Measurements from ENCODE around the gene KLF9.
"Not testable (repeated sequence)": the region's sequence is repeated elsewhere in the genome, so short reads cannot be mapped to it uniquely, and the experiment has no call there.

The KLF9 gene

DNA sequence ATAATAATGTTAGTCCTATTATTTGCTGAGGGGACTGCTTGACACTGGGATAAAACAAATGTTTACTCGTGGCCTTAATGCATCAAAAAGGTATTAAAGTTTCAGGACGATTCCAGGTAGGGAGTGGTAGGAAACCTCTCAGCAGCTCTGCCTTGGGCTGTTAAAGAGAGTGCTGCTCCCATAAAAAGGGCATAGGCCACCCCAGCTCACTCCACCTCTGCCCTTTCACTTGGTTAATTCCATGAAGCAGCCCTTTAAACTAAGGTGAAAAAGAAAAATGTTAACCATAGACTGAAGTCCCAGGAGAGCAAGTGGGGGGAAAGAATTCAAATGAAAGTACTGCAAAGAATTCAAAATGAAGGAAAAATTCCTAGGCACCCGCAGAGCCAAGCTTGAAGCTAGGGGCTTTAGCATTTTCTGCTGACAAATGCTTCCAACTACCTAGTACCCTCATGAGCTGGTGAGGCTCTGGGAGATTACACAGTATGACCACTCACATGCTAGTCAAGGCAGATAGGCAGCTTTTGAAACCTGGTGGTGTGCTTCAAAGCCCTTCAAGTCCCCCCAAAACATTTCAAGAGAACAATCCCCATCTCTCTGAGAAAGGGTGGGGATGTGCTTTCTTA lies 8.5 kb downstream of the KLF9 start:
- no peak for DNase-seq (ENCODE audit: low read depth in 2 of 2)

DNA sequence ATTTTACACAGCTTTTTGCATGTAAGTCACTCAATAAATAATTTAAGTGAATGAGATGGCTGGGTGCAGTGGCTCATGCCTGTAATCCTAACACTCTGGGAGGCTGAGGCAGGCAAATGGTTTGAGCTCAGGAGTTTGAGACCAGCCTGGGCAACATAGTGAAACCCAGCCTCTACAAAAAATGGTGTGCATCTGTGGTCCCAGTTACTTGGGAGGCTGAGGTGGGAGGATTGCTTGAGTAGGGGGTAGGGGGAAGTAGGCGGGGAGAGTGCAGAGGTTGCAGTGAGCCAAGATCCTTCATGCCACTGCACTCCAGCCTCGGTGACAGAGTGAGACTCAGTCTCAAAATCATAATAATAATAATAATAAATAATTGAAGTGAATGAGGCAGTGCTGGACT lies 10.2 kb downstream of the KLF9 start:
- no peak for DNase-seq (ENCODE audit: low read depth in 2 of 2)

DNA sequence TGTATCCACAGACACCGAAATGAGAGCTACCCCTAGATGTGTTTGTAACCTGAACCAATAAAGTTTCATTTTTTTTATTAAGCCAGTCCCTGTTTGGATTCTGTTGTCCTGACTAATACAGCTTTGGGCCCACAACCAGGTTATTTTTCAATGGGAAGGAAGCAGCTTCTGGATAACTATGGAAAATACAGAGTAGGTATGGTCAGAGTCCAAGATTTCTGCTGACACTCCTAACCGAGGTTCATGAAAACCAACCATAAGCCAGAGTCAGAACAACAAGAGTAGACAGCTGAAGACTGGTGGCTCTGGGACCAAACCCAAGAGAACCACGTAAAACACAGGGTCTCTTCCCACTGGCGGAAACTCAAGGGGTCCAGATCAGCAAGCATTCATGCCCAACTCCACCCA lies 10.8 kb downstream of the KLF9 start:
- no peak for DNase-seq (ENCODE audit: low read depth in 2 of 2)

DNA sequence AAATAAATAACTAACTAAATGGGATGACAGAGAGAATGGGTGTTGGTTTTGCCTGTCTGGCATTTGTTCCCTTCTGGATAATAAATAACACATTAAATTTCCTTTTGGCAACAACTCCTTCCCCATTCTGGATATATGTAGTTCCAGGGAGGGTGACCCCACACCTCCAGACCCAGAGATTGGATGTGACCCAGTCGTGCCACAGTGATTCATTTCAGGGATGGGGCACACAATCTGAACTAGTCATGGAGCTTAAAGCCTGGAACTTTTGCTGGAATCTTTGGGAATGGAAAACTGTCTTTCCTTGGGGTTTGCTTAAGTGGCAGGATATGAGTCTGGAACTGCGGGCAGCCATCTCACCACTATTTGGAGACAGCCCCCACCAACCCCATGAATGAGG lies 11.3 kb downstream of the KLF9 start:
- no peak for DNase-seq (ENCODE audit: low read depth in 2 of 2)

DNA sequence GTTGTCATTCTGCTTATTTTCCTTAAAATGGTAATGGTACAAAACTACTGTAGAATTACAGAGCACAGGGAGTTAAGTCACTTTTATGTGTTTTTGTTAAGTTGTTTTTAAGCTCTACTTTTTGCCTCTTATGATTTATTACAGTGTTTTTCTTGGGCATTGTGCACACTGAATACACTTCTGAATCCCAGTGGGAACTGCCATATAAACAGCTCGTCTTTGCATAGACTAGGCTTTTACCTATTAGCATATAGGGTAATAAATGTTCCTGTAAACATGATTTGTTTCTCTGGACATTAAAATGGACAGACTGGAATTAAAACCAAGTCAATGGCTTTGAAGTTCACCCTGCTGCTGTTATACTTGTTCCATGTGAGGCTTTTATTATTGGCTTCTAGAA lies 12.2 kb downstream of the KLF9 start:
- DNase-seq (ENCODE audit: low read depth in 2 of 2): no peak

DNA sequence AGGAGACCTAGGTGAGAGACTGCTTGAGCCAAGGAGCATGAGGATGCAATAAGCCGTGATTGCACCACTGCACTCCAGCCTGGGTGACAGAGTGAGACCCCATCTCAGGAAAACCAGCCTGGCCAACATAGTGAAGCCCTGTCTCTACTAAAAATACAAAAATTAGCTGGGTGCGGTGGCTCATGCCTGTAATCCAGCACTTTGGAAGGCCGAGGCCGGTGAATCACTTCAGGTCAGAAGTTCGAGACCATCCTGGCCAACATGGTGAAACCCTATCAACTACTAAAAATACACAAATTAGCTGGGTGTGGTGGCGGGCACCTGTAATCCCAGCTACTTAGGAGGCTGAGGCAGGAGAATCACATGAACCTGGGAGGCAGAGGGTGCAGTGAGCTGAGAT lies 13.2 kb downstream of the KLF9 start:
- not testable (repeated sequence) for DNase-seq (ENCODE audit: low read depth in 2 of 2)

DNA sequence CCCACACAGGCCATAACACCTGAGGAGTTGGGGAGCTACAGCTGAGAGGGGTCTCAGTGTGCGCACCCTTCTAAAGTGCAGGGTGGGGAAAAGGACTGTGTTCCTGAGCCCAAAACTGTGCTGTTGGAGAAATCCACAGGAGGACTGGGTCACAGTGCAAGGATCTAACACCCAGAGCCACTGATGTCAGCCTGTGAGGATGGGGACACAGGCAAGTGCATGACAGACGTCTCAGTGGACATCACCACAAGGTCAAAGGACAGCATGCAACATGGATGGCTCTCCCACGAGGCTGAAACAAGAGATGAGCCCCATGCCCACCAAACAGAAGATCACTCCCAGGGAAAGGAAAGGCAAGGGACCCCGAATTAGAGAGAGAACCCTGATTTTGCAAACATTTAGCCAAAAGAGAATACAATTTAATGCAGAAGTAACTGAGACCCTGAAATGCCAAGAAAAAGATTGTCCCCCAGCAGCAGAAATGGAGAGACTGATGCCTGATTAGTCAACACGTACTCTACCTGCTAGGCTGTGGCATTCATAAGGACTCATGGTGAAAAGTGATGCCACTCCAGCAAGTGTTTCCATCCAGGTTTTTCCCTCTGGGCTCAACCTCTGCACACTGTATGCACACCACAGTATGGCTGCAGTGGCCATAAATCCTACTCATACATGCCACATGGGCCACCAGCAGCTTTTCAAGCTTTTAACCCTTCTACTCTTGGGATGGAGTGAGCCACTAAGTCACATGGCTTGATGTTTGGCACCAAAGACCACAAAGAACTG lies 14.2 kb downstream of the KLF9 start:
- DNase-seq (ENCODE audit: low read depth in 2 of 2): no peak

DNA sequence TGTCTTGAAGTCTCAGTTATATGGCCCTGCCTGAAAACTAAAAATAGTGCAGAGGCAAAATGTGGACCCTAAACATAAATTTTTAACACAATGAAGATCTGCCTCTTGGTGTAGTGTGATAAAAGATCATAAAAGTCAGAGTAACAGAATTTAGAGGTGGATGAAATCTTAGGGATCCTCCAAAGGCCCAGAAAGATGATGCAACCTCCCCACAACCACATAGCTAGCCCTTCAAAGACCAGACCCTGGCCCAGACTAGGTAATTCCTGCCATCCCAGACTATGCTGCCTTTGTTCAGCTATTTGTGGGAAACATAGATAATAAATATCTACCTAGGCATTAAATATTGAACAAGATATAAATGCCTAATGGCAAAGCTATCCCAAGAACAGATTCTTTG lies 15.3 kb downstream of the KLF9 start:
- DNase-seq (ENCODE audit: low read depth in 2 of 2): no peak

DNA sequence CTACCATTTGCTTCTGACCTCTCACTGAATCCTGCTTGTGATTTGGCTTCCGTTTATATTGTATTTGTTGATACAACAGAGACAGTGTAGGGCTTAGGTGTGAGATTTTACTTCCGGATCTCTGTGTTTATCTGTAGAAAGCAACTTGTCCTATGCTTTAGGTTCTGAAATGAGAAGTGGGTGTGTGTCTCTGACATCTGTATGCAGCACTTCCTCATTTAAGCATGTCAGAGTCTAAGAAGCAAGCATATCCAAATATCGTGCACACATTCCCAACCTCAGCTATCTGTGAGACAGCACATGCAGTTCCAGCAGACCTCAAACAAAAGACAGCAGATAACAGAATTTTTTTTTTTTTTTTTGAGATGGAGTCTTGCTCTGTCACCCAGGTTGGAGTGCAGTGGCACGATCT lies 16.3 kb downstream of the KLF9 start:
- DNase-seq (ENCODE audit: low read depth in 2 of 2): no peak

DNA sequence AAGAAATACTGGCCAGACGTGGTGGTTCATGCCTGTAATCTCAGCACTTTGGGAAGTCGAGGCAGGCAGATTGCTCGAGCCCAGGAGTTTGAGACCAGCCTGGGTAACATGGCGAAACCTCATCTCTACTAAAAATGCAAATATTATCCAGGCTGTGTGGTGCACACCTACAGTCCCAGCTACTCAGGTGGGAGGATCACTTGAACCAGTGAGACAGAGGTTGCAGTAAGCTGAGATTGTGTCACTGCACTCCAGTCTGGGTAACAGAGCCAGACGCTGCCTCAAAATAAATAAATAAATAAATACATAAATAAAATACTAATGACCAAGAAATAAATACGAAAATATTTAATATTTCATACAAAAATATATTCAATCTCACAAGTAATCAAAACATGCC lies 18.8 kb downstream of the KLF9 start:
- DNase-seq (ENCODE audit: low read depth in 2 of 2): no peak

DNA sequence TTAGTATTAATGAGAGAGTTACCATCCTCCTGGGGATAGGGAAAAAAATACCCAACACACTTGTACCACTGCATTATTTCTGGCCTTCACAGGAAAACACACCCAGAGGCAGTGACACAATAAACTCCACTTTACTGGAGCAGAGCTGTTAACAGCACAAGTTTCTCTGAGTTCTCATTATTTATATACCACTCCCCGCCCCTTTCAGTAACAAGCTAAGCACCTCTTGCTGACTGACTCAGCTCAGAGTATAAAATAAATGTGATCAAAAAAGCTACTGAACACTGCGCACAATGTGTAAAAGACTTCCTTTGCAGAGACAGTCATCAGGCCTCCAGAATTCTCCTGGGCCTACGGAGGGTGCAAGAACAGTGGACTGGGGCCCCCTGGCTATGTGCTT lies 21.6 kb downstream of the KLF9 start:
- DNase-seq (ENCODE audit: low read depth in 2 of 2): no peak

DNA sequence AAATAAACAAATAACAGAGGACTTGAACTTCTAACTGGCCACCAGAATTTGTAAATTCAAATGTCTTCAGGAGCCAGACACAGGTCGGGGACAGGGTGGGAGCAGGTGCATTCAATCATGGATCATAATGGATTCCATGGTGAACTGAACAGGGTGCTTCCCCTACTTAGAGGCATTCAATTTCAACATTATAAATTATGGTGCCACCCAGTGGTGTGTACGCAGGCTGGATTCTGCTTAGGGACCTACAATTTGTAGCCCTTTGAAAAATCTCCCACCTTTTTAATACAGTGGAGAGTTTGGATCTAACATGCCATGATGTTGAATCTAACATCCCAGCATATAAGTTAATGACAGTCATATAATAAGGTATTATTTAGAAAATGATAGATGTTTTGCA lies 22.3 kb downstream of the KLF9 start:
- DNase-seq (ENCODE audit: low read depth in 2 of 2): no peak

DNA sequence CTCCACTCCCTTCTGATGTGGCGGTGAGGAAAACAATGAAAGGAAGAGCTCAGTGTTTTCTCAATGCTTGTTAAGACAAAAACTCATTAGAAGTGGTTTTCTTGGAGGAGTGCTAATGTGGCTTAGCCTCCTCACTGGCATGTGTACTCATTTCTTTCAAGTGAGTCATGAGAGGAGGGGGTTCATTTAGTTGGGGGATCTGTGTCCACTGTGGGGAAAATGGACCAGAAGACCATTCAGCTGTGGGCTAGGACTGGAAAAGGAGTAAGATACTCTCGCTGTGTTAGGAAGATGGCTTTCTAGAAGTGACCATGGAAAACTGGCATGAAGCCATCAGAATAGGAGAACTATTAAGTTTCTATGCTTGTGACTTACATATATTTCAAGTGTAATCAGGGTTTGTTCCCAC lies 23.5 kb downstream of the KLF9 start:
- DNase-seq (ENCODE audit: low read depth in 2 of 2): no peak

DNA sequence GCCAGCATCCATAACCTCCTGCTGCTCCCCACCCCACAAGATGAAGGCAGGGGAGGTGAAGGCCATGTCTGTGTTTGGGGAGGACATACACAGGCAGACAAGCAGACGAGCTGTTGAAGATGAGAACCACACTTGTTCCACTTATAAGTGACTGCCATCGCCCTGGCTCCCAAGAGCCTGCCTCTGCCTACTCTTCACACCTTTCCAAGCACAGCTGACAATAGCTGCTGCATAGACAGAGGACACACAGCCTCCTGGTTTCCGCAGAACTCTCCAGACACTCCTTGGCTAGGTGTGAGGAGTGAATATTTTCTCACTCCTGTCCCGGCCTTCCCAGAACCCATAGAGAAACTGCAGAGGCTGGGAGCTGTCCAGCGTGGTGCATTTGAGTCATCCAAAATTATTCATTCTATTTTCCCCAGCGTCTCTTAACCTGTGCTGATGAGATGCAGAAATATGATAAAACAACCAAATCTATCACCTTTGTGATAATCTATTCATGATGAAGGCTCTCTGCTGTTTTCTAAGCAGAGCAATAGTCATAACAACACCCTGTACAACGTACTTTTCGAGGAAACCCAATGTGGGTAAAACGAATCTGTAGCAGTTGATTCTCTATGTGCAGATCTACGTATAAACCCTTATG lies 24.7 kb downstream of the KLF9 start:
- no peak for DNase-seq (ENCODE audit: low read depth in 2 of 2)

DNA sequence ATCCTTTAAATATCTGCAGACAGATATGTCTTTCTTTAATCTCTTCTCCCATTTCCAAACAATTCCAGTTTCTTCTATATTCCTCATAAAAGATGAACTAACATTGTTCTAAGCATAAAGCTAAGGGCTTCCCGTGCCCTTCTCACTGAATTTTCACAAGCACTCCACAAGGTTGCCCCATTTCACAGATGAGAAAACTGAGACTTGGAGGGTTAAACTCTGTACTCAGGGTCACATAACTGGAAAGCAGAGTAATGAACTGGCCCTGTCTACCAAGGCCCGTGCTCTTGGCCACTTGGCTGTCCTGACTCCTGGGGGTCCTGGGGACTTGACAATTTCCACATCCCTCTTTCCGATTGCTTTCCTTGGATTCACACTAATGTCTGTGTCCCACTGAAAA lies 25.3 kb downstream of the KLF9 start:
- DNase-seq (ENCODE audit: low read depth in 2 of 2): no peak

DNA sequence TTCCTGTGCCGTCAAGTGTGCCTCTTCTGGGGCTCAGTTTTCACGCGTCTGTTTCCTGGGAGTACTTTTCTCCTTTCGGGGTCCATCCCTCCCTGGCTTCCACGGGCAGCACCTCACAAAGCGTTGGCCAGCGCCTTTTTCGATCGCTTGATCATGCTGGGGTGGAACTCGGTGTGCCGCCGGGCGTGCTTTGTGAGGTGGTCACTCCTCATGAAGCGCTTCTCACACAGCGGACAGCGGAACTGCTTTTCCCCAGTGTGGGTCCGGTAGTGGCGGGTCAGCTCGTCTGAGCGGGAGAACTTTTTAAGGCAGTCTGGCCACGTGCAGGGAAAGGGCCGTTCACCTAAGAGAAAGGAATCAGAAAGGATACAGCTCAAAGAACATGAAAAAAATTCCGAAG lies 26.8 kb downstream of the KLF9 start:
- no peak for DNase-seq (ENCODE audit: low read depth in 2 of 2)

DNA sequence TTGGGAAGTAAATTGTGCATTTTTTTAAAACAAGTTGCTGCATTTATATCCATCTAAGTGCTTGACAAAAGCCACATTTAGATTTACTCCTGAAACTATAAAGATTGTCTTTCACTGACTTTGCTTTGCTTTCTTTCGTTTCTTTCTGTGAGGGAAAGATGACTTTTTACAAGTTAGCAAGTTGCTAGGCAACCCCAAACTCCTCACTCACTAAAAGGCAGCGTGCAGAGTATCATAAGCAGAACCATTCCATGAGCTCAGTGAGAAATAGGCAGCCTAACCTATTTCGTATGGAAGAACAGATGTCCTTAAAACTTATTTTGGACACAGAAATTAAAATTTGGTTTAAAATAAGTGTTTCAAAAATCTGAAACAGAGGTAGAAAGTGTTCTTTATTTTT lies 29.0 kb downstream of the KLF9 start:
- no peak for DNase-seq (ENCODE audit: low read depth in 2 of 2)

DNA sequence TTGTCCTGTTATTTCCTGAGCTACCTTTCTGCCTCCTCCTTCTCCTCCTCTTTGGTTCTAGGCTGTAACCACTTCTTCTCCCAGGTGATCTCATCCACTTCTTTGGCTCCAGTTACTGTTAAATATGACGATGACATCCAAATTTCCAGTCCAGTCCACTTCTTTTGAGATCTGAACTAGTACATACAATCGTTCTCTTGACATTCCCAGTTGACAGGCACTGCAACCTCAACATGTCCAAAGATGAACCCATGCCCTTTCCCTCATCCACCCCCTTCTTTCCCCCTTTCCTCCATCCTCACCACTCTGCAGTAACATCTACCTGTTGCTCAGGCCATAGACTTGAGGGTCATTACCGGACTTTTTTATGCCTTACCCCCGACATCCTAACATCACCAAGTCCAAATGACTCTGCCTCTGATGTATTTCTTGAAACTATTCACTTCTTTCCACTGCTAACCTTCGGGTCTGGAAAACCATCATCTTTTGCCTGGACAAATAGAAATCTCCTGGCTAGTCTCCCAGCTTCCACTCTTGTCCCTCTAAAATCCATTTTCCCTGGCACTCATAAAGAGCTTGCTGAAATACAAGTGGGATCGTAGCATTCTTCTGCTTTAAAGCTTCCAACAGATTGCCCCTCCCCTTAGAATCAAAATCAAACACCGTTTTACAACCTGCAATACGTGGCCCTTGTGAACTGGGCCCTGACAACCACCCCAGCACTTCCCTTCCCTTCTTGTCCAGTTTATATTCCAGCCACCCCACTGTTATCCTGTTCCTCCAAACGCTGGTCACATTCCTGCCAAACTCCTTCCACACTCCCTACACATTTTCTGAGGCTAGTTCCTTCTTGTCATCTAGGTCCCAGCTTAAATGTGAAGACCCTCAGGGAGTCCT lies 31.5 kb downstream of the KLF9 start:
- DNase-seq (ENCODE audit: low read depth in 2 of 2): no peak

DNA sequence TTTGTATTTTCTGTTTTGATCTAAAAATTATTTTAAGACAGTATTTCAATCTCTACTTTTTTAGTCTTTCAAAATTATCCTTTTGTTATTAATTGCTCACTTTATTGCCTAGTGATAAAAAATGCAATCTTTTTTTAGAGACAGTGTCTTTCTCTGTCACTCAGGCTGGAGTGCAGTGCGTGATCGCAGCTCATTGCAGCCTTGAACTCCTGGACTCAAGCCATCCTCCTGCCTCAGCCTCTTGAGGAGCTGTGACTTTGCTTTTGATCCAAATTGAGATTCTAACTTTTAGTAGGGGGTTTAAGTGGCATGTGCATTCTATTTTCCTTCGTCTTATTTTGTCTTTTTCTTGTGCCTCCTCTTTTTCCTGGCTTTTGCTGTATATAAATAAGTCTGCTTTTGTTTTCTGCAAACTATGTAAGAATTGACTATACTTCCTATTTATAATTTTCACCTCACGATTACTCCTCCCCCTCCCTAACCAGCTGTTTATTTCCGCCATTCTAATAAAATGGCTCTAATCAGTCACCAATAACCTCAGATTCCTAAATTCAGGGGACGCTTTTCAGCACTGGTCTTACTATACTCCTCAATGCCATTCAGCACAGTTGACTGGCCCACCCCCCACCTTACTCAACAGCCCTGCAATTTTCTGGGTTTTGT lies 32.3 kb downstream of the KLF9 start:
- DNase-seq (ENCODE audit: low read depth in 2 of 2): no peak

DNA sequence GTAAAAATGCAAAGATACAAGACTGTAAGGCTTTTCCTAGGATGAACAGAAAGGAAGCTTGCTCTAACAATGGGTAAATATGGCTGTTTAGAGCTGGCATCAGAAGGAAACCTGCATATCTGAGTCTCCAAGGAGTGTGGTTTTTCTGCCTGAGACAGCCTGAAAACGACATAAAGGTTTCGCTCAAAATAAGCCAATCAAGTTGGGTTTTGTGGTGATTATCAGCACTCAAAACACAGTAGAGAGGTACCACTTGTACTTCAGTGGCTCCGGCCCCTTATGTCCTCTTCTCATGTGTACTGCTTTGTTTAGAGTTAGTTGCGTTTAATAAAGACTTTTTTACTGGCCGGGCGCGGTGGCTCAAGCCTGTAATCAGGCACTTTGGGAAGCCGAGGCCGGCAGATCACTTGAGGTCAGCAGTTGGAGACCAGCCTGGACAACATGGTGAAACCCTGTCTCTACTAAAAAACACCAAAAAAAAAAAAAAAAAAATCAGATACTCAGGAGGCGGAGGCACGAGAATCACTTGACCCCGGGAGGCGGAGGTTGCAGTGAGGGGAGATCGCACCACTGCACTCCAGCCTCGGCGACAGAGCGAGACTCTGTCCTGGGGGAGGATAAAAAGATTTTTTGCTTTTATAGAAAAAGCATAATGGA lies 39.4 kb downstream of the KLF9 start:
- DNase-seq (ENCODE audit: low read depth in 2 of 2): no peak

DNA sequence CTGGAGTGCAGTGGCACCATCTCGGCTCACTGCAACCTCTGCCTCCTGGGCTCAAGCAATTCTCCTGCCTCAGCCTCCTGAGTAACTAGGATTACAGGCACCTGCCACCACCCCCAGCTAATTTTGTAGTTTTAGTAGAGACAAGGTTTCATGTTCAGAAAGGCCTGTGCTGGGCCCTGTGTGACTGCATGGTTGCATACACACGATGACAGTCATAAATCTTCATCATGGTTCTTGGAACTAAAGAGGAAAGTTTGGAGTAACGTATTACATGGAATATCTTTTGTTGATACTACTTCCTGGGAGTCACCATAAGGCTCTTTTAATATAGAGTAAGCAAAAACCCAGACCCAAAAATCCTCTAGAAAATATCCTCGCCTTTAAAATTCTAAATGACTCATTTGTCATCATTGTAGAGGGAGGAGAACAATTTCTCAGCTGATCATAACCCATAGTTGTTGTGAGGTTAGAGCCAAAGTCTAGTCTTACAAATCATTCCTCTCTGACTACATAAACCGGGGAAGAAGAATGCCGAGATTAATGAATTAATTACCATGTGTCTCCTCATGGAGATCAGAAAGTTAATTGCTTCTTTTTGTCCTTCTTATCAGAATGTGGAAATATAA lies 47.0 kb downstream of the KLF9 start:
- no peak for DNase-seq (ENCODE audit: low read depth in 2 of 2)
